Lower leg skin (tissue), 3 donors: ENCODE results near the gene RNF144A.

Experiments used
- POLR2A ChIP-seq, 2 donors: fragments of 450-650 bp; IDR thresholded peaks; one replicate each; pipeline ENCODE4 v1.6.1; 2016 to 2017; ENCODE audit warnings: antibody characterized with exemption in 2 of 2, mild to moderate bottlenecking in 1 of 2, moderate library complexity in 1 of 2
- TF ChIP-seq, protein P1 (sequence below), 3 donors: fragments of 450-650 bp; IDR thresholded peaks; one replicate each; pipeline ENCODE4 v1.5.1; 2016; ENCODE audit warnings: antibody characterized with exemption in 3 of 3, mild to moderate bottlenecking in 3 of 3, moderate library complexity in 2 of 3

DNA sequence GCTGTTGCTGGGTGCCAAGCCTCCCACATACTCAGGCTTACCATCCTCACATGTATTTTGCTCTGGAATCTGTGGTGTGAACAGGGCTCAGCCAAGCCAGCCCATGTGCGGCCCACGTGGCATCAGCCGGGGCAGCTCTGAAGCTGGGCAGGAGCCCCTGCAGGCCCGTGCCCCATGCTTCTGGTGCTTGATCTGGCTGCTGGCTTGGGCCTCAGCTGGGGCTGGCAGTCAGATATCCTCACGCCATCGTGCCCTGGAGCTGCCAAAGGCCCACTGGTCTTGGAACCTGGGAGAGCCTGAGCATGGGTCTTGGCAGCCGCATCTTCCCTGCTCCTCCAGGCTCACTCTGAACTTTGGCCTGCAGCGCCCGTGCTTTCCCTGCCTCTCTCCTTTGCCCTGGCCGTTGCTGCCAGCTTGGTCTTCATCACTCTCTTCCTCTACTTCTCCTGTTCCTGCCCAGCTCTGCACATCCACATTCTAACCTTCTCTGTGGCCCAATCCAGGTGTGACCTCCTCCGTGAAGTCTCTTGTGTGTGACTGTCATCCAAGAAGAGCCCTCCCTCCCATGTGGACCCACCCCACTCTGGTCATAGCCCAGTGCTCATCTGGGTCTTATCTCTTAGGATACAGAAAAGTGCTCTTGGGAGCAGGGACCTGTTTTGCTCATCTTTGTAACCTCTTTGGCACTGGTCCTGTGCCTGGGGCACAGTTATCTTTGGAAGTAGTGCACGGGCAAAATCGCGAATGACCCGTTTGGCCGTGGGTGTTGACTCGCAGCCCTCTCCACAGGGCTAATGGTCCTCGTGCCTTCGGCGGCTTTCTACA lies 116.1 kb downstream of the RNF144A start:
- TF ChIP-seq POLR2A (IDR thresholded peaks at IDR 0.05), result no peak
- TF ChIP-seq, protein P1, sequence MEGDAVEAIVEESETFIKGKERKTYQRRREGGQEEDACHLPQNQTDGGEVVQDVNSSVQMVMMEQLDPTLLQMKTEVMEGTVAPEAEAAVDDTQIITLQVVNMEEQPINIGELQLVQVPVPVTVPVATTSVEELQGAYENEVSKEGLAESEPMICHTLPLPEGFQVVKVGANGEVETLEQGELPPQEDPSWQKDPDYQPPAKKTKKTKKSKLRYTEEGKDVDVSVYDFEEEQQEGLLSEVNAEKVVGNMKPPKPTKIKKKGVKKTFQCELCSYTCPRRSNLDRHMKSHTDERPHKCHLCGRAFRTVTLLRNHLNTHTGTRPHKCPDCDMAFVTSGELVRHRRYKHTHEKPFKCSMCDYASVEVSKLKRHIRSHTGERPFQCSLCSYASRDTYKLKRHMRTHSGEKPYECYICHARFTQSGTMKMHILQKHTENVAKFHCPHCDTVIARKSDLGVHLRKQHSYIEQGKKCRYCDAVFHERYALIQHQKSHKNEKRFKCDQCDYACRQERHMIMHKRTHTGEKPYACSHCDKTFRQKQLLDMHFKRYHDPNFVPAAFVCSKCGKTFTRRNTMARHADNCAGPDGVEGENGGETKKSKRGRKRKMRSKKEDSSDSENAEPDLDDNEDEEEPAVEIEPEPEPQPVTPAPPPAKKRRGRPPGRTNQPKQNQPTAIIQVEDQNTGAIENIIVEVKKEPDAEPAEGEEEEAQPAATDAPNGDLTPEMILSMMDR (IDR thresholded peaks at IDR 0.05), result no peak
